WTC11 (cell line): ENCODE results near the gene MAPKAP1.

ENCODE experiments used
- ATF6 ChIP-seq: sonication (generic); formaldehyde crosslinking; IDR thresholded peaks from 2 replicates; pipeline ENCODE4 v1.8.1; 2023; ENCODE audit warnings: mild to moderate bottlenecking, missing genetic modification reagents
- CTCF ChIP-seq: fragments of 200-600 bp; IDR thresholded peaks from 2 replicates; pipeline ENCODE4 v1.8.0; 2022; ENCODE audit warnings: antibody characterized with exemption
- ETV6 ChIP-seq: sonication (generic); formaldehyde crosslinking; IDR thresholded peaks from 2 replicates; pipeline ENCODE4 v1.8.1; 2022; ENCODE audit warnings: mild to moderate bottlenecking, missing genetic modification reagents
- GABPB1 ChIP-seq: sonication (generic); formaldehyde crosslinking; IDR thresholded peaks from 2 replicates; pipeline ENCODE4 v1.8.1; 2023; ENCODE audit warnings: mild to moderate bottlenecking, missing genetic modification reagents
- HMGXB4 ChIP-seq: sonication (generic); formaldehyde crosslinking; IDR thresholded peaks from 2 replicates; pipeline ENCODE4 v1.8.1; 2023; ENCODE audit warnings: mild to moderate bottlenecking, moderate library complexity, missing genetic modification reagents
- IRF2 ChIP-seq: sonication (generic); formaldehyde crosslinking; IDR thresholded peaks from 2 replicates; pipeline ENCODE4 v1.8.0; 2022; ENCODE audit warnings: low read depth, missing genetic modification reagents, borderline replicate concordance
- MAX ChIP-seq: sonication (generic); formaldehyde crosslinking; IDR thresholded peaks from 2 replicates; pipeline ENCODE4 v1.8.0; 2022; ENCODE audit warnings: mild to moderate bottlenecking, missing genetic modification reagents
- MYBL2 ChIP-seq: sonication (generic); formaldehyde crosslinking; IDR thresholded peaks from 2 replicates; pipeline ENCODE4 v1.8.1; 2023; ENCODE audit warnings: mild to moderate bottlenecking, moderate library complexity, missing genetic modification reagents
- TCF7 ChIP-seq: sonication (generic); formaldehyde crosslinking; IDR thresholded peaks from 2 replicates; pipeline ENCODE4 v1.8.0; 2022; ENCODE audit warnings: mild to moderate bottlenecking, low read depth, missing genetic modification reagents, moderate library complexity
- TEAD4 ChIP-seq: sonication (generic); formaldehyde crosslinking; IDR thresholded peaks from 2 replicates; pipeline ENCODE4 v1.8.0; 2022; ENCODE audit warnings: mild to moderate bottlenecking, missing genetic modification reagents

GRCh38 chr9:125505988-125506438 is 201.0 kb downstream of the MAPKAP1 start:
- no peak for TF ChIP-seq HMGXB4
- TF ChIP-seq GABPB1 = no peak
- TF ChIP-seq CTCF = no peak
- TF ChIP-seq TCF7 = no peak
- TF ChIP-seq ATF6 (CRISPR knock-in tag) = no peak
- TF ChIP-seq MAX = no peak
- no peak for TF ChIP-seq ETV6
- no peak for TF ChIP-seq TEAD4
- TF ChIP-seq MYBL2 (CRISPR knock-in tag) = no peak
- no peak for TF ChIP-seq IRF2 (CRISPR knock-in tag)
